LNCaP clone FGC (cell line): ENCODE measurements around the gene NRXN3.

Experiments used
- DNase-seq: peaks from one replicate; pipeline ENCODE4 v3.0.0-alpha.2; 2011; ENCODE audit warnings: low read depth
- H3K4me3 ChIP-seq: 2 replicates; pipeline ENCODE4 v1.5.1; 2011; ENCODE audit warnings: mild to moderate bottlenecking, low read depth, low read length, control low read depth
- CTCF ChIP-seq: IDR thresholded peaks from 2 replicates; pipeline ENCODE4 v1.5.1; 2012; ENCODE audit warnings: mild to moderate bottlenecking; ENCODE audit not compliant: control insufficient read depth, insufficient read depth; ENCODE audit errors: extremely low read depth

The NRXN3 gene

GRCh38 chr14:79204591-79204990, 1034.4 kb downstream of the NRXN3 start:
- no peak for DNase-seq
- no peak overlapping the region for H3K4me3 ChIP-seq
- no peak for TF ChIP-seq CTCF

GRCh38 chr14:79209418-79209817, 1039.2 kb downstream of the NRXN3 start:
- no peak for DNase-seq
- H3K4me3 ChIP-seq, result no peak overlapping the region
- no peak for TF ChIP-seq CTCF

- TF ChIP-seq CTCF, result no peak
- no peak for DNase-seq
- H3K4me3 ChIP-seq, result no peak overlapping the region
Observed at GRCh38 chr14:79225815-79226214, 1055.6 kb downstream of the NRXN3 start.

DNA sequence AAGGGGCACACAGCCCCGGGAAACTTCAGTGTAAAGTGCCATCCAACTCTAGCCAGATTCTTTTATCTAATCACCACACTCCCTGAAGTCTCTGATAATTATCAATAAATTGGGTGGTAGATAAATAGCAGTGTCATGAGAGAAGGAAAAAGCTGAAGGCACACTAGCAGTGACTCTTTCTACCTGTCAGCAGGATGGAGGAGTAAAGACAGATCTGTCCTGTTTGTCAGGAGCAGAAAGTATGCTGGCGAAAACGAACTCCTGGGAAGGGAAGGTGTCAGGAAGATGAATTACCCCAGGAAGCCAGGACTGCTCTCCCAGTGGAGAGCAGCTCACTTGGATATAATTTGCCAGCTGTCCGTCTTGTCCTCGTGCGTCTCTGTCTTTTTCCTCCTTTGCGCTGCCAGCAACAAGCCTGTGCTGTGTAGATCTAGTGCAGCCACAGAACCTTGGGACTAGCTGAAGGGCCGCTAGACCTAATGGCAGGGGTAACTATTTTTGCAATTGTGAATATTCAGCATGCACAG, 1059.3 kb downstream of the NRXN3 start:
- TF ChIP-seq CTCF, result no peak
- no peak for DNase-seq

GRCh38 chr14:79242666-79243065, 1072.5 kb downstream of the NRXN3 start:
- TF ChIP-seq CTCF, result no peak
- no peak overlapping the region for H3K4me3 ChIP-seq
- no peak for DNase-seq

More for the DNA sequence above, 1059.3 kb downstream of the NRXN3 start:
- H3K4me3 ChIP-seq, result no peak overlapping the region

- no peak for TF ChIP-seq CTCF
- no peak for DNase-seq
- no peak overlapping the region for H3K4me3 ChIP-seq
Observed at GRCh38 chr14:79246173-79246572, 1076.0 kb downstream of the NRXN3 start.

DNA sequence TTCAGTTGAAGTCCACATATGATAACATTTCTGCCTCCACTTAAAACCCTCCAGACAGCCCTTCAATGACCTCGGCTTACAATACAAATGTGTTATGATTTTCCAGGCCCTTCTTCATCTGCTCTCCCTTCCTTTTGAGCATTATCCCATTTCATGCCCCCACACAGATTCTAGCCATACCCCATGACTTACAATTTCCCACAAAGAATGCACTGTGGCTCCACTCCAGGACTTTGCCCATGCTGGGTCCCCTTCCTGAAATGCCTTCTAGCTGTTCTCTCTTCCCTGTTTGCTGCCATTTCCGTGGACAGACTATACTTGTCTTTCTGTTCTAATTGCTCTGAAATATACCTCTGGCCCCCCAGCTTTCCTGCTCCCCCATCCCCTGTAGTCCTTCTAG, 1078.0 kb downstream of the NRXN3 start:
- DNase-seq, result no peak
- no peak overlapping the region for H3K4me3 ChIP-seq
- no peak for TF ChIP-seq CTCF
